Measurements from ENCODE around the gene SH3D21. TPM values are rescaled to one million over a fixed set of nuclear protein-coding genes. Genes with fewer than 3 reads are reported as not detected.

The SH3D21 gene
- total RNA-seq, 2 experiments from 2014 or later: 15.2 to 16.7 TPM

DNA sequence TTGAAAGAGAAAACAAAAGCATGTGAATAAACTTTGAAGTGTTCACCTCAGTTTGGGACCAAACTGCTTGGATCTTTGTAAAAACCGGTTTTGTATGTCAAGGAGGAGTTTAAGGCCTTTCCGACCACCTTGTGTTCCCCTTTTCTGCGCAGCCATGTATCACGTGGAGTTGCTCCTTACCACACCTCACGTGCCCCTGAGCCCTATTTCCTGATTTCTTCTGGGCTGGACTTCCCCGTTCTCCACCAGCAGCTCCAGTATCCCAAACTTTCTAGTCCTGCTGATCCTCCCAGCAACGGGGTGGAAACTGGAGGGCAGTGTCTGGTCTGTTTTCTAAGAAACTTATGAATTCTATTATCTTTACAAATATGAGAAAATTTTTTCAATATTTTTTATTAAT, 1.6 kb upstream of the SH3D21 start:
- no peaks in the 10 kb centered on the region for H3K9me2 ChIP-seq (ENCODE audit: insufficient read depth, low read length)
- no peaks in the 10 kb centered on the region for H4K20me1 ChIP-seq (ENCODE audit: insufficient read depth, low read length)
- CTCF ChIA-PET (ENCODE audit: unreplicated experiment): no interaction called here
- BruUV-seq (replicated peaks): TSS peak; percentile 93
- no peak overlapping the region for H3K4me2 ChIP-seq (ENCODE audit: low read length)
- H3K4me3 ChIP-seq (ENCODE audit: low read depth, low read length, poor library complexity, severe bottlenecking): no peak overlapping the region
- no peaks in the 10 kb centered on the region for H3K9me3 ChIP-seq (ENCODE audit: low read length)
- H3K27ac ChIP-seq (ENCODE audit: low read depth, low read length, poor library complexity, severe bottlenecking): no peak overlapping the region
- H3K36me3 ChIP-seq (ENCODE audit: insufficient read depth, low read length): peaks cover 63% of the 10 kb centered on the region
- H3K4me1 ChIP-seq (ENCODE audit: insufficient read depth, low read length, poor library complexity, severe bottlenecking): peaks cover 25% of the 10 kb centered on the region
- intact Hi-C loops (cut with micrococcal nuclease; ENCODE audit: unreplicated experiment): no loop called here
- no peak for DNase-seq (ENCODE audit: low spot score)
- no peak overlapping the region for H2AFZ ChIP-seq (ENCODE audit: low read length)
- TF ChIP-seq, protein P1, sequence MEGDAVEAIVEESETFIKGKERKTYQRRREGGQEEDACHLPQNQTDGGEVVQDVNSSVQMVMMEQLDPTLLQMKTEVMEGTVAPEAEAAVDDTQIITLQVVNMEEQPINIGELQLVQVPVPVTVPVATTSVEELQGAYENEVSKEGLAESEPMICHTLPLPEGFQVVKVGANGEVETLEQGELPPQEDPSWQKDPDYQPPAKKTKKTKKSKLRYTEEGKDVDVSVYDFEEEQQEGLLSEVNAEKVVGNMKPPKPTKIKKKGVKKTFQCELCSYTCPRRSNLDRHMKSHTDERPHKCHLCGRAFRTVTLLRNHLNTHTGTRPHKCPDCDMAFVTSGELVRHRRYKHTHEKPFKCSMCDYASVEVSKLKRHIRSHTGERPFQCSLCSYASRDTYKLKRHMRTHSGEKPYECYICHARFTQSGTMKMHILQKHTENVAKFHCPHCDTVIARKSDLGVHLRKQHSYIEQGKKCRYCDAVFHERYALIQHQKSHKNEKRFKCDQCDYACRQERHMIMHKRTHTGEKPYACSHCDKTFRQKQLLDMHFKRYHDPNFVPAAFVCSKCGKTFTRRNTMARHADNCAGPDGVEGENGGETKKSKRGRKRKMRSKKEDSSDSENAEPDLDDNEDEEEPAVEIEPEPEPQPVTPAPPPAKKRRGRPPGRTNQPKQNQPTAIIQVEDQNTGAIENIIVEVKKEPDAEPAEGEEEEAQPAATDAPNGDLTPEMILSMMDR (conservative IDR thresholded peaks at IDR 0.05; ENCODE audit: low read length): no peak
- no peak for TF ChIP-seq EZH2phosphoT487 (IDR thresholded peaks at IDR 0.05; ENCODE audit: borderline replicate concordance, low read depth, low read length)
- H3K79me2 ChIP-seq (ENCODE audit: insufficient read depth, low read depth, low read length): no peaks in the 10 kb centered on the region
- POLR2A ChIA-PET: no interaction called here

DNA sequence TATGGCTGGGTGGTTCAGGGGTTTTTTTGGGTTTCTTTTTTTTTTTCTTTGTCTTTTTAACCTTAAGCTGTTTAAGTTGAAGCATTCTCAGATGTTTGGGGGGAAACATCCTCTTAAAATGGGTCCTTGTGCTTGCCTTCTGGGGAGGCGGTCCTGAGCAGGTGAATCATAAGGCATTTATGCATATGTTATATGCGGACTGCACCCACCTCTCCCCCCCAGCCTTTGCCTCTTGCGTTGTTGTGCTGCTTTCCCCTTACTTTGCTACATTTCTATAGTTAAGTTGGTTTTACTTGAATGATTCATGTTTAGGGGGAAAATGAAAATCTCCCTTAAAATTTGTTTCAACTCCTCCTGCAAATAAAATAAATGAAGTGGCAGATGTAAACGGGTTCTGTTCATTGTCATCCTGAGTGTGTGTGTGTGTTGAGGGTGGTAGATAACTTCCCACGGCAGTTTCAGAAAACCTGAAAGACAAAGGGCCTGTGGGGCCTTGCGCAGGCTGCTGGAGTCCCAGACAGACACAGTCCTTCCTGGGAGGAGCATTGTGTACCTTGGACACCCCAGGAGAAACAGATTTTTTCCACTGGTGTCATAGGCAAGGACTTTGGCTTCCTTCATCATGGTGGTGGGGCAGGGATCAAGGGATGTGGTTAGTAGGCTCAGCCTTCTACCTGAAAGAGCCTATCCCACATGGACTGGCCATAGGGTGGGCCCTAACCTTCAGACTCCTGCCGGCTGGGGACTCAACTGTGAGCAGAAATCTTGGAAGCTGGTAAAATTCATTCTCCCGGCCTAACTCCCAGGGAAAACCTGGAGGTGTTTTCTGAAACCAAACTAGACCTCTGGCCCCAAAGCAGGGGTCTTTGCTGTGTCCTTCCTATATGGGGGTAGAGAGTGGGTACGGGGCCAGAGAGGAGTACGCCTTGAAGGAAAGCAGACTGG, 926 bp upstream of the SH3D21 start:
- Histone ChIP-seq H3K9me3 (ENCODE audit: low read length) (no peaks in the 10 kb centered on the region), H4K20me1 (ENCODE audit: insufficient read depth, low read length) (no peaks in the 10 kb centered on the region), H3K4me3 (ENCODE audit: low read depth, low read length, poor library complexity, severe bottlenecking) (no peak overlapping the region), H2AFZ (ENCODE audit: low read length) (no peak overlapping the region), H3K4me1 (ENCODE audit: insufficient read depth, low read length, poor library complexity, severe bottlenecking) (peaks cover 25% of the 10 kb centered on the region), H3K9me2 (ENCODE audit: insufficient read depth, low read length) (no peaks in the 10 kb centered on the region), H3K36me3 (ENCODE audit: insufficient read depth, low read length) (peaks cover 58% of the 10 kb centered on the region), H3K4me2 (ENCODE audit: low read length) (no peak overlapping the region), H3K27ac (ENCODE audit: low read depth, low read length, poor library complexity, severe bottlenecking) (no peak overlapping the region), H3K79me2 (ENCODE audit: insufficient read depth, low read depth, low read length) (no peaks in the 10 kb centered on the region)
- no TSS peak for BruUV-seq (replicated peaks)
- no peak for DNase-seq (ENCODE audit: low spot score)
- TF ChIP-seq, protein P1 (conservative IDR thresholded peaks at IDR 0.05; ENCODE audit: low read length): no peak
- TF ChIP-seq EZH2phosphoT487 (IDR thresholded peaks at IDR 0.05; ENCODE audit: borderline replicate concordance, low read depth, low read length): no peak
- intact Hi-C loops (cut with micrococcal nuclease; ENCODE audit: unreplicated experiment): loop anchor here (5.0 kb wide), 1 partner anchor 158 kb away; the partner anchor contains the start of gene TRAPPC3
- ChIA-PET POLR2A (interaction anchor here (0.5 to 2.0 kb wide), 2 partner anchors 57 to 144 kb away, joined by 4 to 5 read pairs; no protein-coding TSS in a partner anchor), CTCF (ENCODE audit: unreplicated experiment) (no interaction called here)

DNA sequence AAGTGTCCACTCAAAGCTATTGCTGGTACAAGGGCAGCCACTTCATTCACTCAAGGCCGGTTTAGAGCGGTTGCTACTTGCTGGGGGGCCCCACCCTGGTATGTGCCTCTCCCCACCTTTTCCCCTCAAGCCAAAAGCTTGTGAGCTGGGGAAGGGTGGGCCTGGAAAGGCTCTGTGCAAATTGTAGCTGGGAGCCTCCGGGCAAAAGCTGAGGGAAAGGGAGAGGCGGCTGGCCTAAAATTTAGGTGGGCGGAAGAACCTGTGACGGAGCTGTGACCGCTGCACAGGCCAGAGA, 306 bp upstream of the SH3D21 start:
- H3K27ac ChIP-seq (ENCODE audit: low read depth, low read length, poor library complexity, severe bottlenecking): peak overlapping the region; percentile 29
- H3K4me3 ChIP-seq (ENCODE audit: low read depth, low read length, poor library complexity, severe bottlenecking): peak overlapping the region; percentile 65
- H3K36me3 ChIP-seq (ENCODE audit: insufficient read depth, low read length): peaks cover 52% of the 10 kb centered on the region
- no peaks in the 10 kb centered on the region for H4K20me1 ChIP-seq (ENCODE audit: insufficient read depth, low read length)
- intact Hi-C loops (cut with micrococcal nuclease; ENCODE audit: unreplicated experiment): loop anchor here (2.0 to 5.0 kb wide), 2 partner anchors 43 to 159 kb away; partner anchors contain the start of gene TRAPPC3
- H3K4me1 ChIP-seq (ENCODE audit: insufficient read depth, low read length, poor library complexity, severe bottlenecking): peaks cover 25% of the 10 kb centered on the region
- TF ChIP-seq, protein P1 (conservative IDR thresholded peaks at IDR 0.05; ENCODE audit: low read length): no peak
- no peak for TF ChIP-seq EZH2phosphoT487 (IDR thresholded peaks at IDR 0.05; ENCODE audit: borderline replicate concordance, low read depth, low read length)
- H2AFZ ChIP-seq (ENCODE audit: low read length): no peak overlapping the region
- no peaks in the 10 kb centered on the region for H3K9me2 ChIP-seq (ENCODE audit: insufficient read depth, low read length)
- DNase-seq (ENCODE audit: low spot score): no peak
- H3K79me2 ChIP-seq (ENCODE audit: insufficient read depth, low read depth, low read length): no peaks in the 10 kb centered on the region
- ChIA-PET POLR2A (interaction anchor here (0.5 to 2.0 kb wide), 2 partner anchors 58 to 145 kb away, joined by 4 to 5 read pairs; no protein-coding TSS in a partner anchor), CTCF (ENCODE audit: unreplicated experiment) (no interaction called here)
- no TSS peak for BruUV-seq (replicated peaks)
- H3K4me2 ChIP-seq (ENCODE audit: low read length): peak overlapping the region; percentile 68
- H3K9me3 ChIP-seq (ENCODE audit: low read length): no peaks in the 10 kb centered on the region
